Urothelium cell line (cell line): ENCODE results near the gene ITGA8.
"Not testable (repeated sequence)": the region's sequence is repeated elsewhere in the genome, so short reads cannot be mapped to it uniquely, and the experiment has no call there.

Experiments used
- DNase-seq: peaks from one replicate; pipeline ENCODE4 v3.0.0; 2011; ENCODE audit warnings: low spot score, mixed read lengths
- FAIRE-seq: peaks from 2 replicates; lab custom pipeline; 2011; peaks lifted over from hg19 to GRCh38; lab: Jason Lieb, UNC

Gene ITGA8

DNA sequence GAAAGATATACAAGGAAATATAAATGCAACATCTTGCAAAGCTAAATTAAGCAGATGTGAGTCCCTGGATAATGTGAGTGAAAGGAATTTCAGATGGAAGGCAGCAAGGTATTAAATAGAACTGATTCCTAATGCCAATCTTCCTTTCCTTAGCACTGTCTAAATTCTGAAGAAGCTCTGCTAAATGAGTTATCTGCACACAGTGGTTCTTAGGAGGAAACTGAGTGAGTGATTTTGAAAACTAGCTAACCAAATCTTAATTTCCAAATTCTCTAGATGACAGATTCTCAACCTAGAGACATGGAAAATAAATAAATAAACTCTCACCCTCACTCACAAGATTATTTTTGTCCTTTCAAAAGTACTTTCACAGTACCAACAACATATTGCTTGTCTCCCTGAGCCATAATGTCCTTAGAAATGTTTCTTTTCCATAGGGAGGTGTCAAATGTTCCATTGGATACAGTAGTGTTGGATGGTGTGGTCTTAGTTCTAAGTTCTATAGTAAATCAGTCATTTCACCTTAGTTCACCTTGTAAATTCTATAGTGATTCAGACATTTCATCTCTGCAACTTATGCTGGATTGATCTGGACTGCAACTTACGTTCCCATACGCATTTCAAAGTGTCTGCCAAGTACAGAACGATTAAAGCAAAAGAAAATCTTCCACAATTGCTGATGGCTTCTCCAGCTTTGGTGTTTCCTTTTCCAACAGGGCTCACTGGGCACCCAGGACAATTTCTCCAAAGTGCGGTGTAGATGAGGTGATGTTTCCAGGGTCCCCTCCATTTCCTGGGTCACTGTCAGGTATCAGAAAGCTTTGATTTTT is 203.3 kb downstream of the ITGA8 start:
- DNase-seq (no peak), FAIRE-seq (no peak)

DNA sequence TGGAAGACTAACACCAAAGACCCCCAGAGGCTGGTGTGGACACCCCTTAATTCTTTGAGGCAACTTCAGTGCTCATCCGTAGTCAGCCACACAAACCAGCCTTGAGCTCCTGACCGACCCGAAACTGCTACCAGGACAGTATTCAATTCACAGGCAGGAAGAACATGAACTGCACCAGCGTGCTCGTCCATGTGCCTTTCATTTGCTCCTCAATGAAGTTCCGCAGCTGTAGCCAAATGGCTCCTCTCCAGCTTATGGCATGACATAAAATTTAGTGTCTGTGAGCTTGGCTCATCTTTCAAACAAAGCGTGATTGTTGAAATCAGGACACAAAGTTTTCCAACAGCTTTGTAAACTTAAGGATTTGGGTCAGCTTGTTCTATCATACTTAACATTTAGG is 204.5 kb downstream of the ITGA8 start:
- DNase-seq (no peak), FAIRE-seq (no peak)

DNA sequence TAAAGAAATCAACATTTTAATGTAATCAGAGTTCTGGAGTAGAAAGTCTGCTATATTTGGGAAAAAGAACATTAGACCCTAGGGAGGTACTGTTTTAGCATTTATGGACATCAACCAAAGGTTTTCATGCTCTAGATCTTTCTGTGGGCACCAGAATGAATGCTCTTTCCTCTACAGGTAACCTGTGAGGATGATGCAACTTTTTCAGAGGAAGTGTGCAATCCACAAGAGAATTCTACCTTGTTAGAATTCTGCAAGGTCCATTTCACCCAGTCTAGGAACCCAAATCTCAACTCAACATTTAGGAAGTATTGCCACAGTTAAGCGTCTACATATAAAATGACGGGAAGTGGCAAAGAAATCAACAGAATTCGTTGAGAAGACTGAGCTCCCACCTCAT is 208.8 kb downstream of the ITGA8 start:
- DNase-seq (no peak), FAIRE-seq (no peak)

DNA sequence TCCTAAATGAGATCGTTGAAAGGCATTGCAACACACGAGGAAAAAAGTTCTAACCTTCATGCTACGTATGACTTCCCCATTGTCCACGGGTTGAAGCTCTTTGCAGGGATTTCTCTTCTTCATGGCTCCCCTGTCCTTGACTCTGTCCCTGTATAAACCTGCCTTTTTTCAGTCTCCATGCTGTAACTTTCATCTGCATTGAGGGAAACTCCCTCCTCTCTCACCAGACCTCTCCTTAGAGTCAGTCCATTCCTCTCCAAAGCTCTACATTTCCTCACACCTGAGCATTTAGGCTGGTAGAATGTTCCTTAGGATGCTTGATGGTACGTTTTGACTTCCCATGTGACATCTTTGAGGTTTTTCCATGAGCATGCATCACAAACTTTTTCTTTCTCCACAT is 214.4 kb downstream of the ITGA8 start:
- no peak for DNase-seq
- no peak for FAIRE-seq

DNA sequence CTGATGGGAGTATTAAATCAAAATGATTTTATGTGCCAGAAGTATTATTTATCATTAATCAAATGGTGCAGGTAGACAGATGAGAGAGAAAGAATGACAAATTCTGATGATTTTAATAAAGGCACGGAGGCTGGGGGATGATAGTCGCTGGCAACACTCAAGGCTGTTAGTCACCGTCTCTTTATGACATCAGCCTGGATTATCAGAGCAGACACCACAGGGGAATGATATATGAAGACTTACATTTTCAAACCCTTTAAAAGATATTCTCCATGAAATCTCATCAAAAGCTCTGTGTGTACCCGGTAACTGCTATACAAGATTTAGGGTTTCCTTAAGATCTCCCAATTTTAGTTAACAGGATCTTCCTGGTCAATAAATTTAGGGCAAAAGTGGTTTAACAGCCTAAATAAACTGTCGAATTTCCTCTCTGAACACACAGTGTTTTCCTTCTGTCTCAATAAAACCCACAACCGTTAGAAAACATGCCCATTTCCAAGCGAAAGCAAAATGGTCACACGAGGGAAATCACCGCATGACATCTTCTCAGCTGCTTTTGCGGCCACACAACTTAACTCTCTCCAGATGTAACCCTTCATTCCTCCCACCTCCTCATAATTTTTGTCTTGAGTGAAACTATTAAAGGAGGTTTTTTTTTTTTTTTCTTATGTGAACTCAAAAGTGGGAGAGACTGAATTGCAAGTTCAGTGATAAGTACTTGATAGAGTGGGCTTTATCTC is 215.5 kb downstream of the ITGA8 start:
- peak; percentile 39 for DNase-seq
- no peak for FAIRE-seq

DNA sequence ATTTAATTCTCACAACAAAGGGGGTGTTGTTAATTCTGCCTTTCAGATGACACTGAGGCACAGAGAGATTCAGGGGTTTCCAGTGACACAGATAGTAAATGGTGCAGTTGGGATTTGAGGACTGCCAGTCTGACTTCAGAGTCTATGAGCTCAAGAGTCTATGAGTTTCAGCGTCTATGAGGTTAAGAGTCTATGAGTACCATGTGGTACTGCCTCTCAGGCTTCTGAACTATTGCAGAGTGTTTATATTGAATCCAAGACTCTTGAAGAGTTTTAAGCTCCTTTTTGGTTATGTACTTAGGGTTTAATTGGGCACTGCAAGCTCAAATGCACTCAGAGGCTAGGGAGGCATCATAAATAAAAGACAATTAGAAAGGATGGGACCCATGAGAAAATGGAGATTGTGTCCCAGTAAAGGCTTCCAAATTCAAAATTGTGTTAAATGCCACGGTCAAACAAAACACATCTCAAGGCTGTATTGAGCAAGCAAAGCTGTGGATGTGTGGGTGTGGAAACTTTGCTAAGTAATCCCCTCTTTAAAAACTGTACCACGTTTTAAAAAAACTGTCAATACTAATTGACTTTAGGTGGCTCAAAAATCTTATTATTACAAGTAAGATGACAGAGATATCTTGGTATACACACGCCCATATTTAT is 224.7 kb downstream of the ITGA8 start:
- FAIRE-seq (no peak), DNase-seq (no peak)

DNA sequence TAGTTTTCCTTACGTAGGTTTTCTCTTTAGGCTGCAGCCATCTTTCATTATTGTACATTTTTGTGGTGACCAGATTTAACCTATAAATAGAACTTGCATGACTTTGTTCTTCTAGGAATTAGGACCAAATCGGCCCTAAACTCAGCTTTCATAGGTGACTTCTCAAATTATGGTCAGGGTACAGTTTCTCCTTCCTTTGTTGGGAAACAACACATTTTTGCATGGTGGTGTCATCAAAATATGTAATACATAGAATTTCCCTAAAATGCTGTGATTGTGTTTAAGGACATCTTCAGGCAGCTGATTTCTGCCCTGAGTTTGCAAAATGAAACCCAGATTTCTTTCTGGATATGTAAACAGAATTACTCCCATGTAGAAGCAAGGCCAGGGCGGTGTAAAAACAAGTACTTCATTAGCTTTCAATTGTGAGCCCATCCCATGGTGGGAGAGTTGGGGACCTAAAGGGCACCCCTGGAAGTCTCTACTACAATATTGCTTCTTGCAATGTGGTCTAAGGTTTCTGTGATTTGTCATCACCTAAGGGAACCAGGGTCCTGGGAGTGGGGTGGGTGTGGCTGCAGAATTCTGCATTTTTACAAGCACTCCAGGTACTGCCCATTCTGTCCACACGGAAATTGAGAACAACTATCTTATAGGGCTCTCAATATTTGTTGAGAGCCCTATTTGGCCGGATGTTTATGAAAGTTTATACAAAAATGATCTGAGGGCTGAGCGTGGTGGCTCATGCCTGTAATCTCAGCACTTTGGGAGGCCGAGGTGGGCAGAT is 227.7 kb downstream of the ITGA8 start:
- DNase-seq (no peak), FAIRE-seq (no peak)

DNA sequence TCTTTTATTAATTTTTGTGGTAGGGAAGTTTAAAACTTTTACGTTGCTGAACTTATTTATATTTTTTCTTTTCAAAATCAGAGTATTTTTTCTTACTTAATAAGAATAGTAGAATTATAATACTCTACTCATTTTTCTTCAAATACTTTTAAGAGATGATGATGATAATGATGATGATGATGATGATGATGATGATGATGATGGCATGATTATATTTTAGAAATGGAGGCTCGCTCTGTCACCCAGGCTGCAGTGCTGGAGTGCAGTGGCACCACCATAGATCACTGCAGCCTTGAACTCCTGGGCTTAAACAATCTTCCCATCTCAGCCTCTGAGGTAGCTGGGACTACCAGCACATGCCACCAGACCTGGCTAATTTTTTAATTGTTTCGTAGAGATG is 230.3 kb downstream of the ITGA8 start:
- DNase-seq (no peak), FAIRE-seq (no peak)

DNA sequence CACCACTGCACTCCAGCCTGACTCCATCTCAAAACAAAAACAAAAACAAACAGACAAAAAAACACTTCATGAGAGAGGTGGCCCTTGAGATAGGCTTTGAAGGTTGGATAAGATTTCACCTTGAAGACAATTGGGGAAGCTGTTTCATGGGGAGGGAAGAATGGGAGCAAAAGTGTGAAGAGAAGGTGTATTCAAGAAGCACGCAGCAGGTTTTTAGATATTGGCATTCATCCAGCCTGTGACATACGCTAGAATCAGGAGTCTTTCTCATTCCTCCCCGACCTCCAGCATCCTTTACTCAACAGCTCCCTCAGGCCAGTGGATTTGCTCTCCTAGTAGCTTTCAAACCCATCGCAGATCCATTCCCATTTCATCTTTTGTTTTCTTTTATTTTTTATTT is 232.3 kb downstream of the ITGA8 start:
- FAIRE-seq = no peak
- no peak for DNase-seq

DNA sequence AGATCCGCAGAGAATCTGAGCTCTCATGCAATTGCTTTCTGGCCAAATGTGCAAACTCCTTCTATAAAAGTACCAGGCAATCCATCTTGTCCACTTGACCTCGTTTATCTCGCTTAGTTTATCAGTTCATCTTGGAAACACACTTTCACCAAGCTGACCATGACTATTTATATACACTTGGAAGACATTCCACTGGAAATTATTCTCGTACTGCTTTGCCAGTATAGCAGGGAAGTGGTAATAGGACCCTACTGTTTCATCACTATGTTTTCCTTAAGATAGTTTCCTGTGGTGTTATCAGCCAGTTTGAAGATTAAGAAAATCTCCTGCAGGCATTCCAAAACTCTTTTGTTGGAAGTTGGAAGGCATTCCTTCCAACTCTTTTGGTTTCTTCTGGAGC is 233.3 kb downstream of the ITGA8 start:
- FAIRE-seq (no peak), DNase-seq (no peak)

DNA sequence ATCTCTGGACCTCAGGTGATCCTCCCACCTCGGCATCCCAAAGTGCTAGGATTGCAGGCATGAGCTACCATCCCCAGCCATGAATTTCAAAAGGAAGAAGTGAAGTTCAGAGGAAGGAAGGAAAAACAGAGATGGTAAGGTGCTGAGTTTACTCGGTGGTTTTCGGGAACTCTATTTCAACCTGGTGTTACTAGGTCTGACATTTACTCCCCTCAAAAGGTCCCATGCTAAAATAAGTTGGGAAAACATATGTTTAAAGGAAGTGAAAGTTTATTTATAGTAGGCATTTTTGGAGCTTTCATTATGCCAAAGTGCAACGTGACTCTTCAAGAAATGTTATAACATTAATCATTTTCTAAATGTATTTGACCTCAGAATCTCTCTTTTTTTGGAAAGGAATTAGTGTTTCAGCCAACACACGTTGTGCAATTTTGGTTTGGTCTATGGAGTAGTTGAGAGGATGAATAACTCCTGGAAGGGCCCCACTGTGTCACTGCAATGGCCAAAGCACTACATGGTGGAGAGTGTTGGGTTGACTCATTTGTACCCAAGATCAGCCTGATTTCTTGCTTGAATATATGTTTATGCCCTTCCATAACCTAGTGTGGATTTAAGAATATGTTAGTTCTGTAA is 233.9 kb downstream of the ITGA8 start:
- FAIRE-seq (no peak), DNase-seq (no peak)

DNA sequence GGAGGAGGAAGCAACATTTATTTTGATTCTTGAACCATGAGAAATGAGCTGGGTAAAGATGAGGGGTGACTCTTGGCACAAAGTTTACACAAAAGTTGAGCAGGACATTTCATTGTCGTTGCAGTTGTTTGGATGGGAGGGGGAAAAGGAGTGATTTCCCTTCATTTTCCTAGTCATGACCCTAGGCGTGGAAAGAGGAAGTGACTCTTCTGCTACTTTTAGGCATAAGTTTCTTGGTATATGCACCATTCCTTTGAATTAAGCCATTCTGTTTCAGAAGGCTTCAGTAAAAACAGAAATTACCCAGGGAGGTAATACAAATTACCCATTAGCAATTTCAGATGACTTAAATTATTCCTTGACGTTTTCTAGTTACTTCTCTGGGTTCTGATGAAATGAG is 234.7 kb downstream of the ITGA8 start:
- FAIRE-seq (no peak), DNase-seq (no peak)

DNA sequence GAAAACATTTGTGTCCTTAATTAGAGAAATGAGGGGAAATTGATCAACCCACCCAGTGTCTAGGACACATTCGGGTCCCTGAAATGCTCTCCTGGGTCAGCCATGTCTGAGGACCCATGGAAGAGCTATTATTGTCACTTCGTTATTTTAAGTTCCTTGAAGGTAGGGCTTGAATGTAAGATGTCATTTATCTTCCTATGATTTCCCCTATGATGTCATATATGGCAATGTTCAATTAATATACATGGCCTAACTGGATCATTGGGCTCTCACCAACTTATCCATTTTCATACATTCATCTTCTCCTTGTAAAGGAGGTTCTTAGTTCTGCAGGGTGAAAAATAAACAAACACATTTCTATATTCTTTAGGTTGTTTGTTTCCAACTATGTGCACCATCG is 235.6 kb downstream of the ITGA8 start:
- FAIRE-seq (no peak), DNase-seq (no peak)

DNA sequence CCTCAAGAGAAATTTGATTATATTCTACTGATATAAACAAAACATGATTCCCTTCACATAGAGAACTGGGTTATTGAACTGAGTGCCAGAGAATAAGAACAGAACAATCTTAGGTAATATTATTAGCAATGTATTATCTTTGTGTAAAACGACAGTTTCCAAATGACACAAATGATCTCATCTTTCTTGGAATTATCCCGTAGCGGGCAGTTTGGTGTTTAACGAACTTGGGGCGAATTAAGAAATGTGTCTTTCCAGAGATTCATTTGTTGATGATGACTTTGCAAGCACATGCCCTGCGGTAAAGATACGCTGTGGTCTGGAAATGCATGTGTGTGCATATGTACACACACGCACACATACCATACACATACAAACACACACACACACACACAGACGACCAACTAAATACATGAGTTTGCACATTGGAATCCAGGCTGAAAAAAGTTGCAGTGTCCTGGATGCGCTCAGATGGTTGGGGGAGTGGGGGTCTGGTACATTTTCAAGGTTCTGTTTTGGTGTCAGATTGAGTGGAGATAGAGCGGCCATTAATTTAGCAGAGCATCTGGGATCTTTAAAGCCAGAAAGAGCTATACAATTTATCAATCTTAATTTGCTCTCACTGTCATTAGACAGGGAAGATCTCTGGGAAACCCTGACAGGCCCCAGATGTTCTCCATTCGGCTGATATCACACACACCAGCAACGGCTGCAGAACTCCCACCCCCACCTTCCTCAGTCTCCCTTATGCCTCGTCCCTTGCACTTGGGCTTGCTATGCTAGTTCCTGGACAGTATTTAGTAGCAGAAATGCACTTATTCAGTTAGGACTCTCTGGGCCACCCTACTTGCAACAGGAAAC is 236.3 kb downstream of the ITGA8 start:
- no peak for FAIRE-seq

DNA sequence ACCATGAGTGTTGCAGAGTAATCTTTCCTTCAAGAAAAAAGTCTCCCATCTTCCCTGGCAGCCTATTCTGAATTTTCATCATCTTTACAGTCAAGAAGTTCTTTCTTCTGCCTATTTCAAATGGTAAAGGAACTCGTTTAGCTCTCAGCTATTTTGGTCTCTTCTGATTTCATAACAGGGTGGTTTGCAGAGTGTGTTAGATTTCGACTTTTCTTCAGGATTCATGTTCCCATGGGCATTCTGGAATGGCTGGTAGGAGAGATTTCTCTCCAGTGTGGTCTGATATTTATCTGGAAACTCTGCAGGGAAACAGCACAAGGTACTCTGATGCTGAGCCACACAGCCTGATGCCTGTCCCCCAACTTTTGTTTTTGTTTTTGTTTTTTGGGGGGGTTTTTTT is 237.6 kb downstream of the ITGA8 start:
- DNase-seq (no peak), FAIRE-seq (no peak)

More for the DNA sequence above, 236.3 kb downstream of the ITGA8 start:
- no peak for DNase-seq

DNA sequence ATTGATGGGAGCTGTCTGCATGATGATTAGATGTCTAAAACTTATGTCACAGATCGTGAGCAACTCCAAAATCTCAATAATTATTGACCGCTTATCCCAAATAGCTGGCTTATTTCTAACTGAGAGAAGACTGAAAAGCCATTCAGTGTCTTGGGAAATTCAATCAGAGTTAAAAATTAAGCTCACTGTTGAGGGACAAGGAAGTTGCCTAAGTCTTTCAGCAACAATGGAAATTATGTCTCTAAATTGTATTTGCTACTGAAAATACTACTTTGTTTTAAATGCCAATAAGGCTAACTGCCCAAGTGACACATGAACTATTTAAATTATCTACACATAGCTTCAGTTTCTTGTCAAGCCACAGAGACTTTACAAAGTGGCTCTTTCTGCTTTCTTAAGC is 240.8 kb downstream of the ITGA8 start:
- FAIRE-seq (no peak), DNase-seq (no peak)

DNA sequence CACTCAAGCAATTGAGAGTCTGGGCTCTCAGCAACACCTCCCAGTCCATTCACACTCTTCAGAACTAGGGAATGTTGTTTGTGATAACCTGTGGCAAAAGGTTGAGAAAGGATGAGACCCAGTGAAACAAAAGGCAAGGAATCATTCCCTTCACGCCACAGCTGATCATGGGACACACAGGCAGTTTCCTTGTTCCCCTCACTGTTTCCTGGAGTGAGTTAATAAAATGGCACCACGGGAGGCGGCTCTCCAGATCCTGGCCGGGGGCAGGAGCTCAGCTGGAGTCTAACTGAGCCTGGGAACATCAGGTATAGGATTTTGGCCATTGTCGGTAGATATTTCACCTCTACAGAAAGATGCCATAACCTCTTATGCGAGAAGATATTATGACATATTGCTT is 241.3 kb downstream of the ITGA8 start:
- DNase-seq (no peak), FAIRE-seq (no peak)

DNA sequence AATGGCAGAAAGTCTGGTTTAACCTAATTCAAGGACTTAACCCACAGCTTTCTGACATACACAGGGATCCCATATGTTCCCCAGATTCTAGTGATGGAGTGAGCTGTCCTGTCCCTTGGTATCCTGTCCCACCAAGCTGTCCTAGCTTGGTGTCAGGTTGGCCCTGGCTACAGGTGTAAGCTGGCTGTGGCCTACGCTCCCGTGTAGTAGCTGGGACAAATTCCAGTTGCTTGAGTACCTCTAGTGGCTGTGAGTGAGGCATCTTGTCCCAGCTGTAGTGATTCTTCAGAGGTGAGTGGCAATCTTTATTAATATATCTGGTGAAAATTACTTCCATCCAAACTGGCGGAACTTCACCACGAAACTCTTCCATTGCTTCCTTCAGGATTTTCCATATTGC is 243.4 kb downstream of the ITGA8 start:
- DNase-seq = no peak
- FAIRE-seq = no peak

DNA sequence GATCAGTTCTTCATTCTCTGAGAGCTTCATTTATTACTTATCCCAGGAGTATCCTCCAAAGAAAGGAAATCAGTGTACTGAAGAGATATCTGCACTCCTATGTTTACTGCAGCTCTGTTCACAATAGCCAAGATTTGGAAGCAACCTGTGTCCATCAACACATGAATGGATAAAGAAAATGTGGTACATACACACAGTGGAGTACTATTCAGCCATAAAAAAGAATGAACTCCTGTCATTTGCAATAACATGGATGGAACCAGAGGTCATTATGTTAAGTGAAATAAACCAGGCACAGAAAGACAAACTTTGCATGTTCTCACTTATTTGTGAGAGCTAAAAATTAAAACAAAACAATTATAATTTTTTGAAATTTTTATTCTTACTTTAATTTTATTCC is 244.3 kb downstream of the ITGA8 start:
- not testable (repeated sequence) for DNase-seq
- FAIRE-seq = peak; percentile 55

DNA sequence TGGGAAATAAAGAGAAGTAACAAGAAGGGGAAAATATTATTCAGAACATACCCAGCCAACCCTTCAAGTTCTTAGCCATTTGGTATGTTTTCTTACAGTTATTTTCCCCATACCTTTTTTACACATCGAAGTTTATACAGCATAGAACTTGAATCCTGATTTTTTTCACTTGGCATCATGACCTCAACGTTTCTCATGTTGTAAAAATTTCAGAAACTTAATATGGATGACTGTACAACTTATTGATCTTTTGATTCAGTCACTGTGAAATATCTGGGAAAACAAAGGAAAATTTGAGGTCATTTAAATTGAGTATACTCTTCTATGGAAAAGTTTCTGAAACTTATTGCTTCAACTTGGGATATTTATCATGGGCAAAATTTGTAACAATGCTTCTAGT is 245.1 kb downstream of the ITGA8 start:
- DNase-seq = no peak
- FAIRE-seq = no peak
